Suppressor macrophage (primary cell): ENCODE measurements around the gene GNRHR.
"Not testable (repeated sequence)": the region's sequence is repeated elsewhere in the genome, so short reads cannot be mapped to it uniquely, and the experiment has no call there.

Experiments
- DNase-seq, 4 experiments: peaks; one replicate each; pipeline ENCODE4 v3.0.0-alpha.2; 2020 to 2022

GNRHR gene

GRCh38 chr4:67725981-67726380, 28.2 kb downstream of the GNRHR start:
- no peak for DNase-seq

- no peak for DNase-seq
Observed at GRCh38 chr4:67725132-67725531, 29.1 kb downstream of the GNRHR start.

- no peak for DNase-seq
Observed at GRCh38 chr4:67723949-67724348, 30.2 kb downstream of the GNRHR start.

GRCh38 chr4:67723341-67723740, 30.8 kb downstream of the GNRHR start:
- DNase-seq: no peak

GRCh38 chr4:67721770-67722597, 32.2 kb downstream of the GNRHR start:
- DNase-seq: no peak

- no peak for DNase-seq
Observed at GRCh38 chr4:67721315-67721769, 32.8 kb downstream of the GNRHR start.

GRCh38 chr4:67719953-67720617, 34.1 kb downstream of the GNRHR start:
- no peak for DNase-seq

GRCh38 chr4:67718848-67719247, 35.3 kb downstream of the GNRHR start:
- DNase-seq: no peak

GRCh38 chr4:67717586-67717985, 36.6 kb downstream of the GNRHR start:
- DNase-seq: no peak

- no peak for DNase-seq
Observed at GRCh38 chr4:67714955-67715354, 39.2 kb downstream of the GNRHR start.

- DNase-seq: peak in 3 of 4 experiments; percentile 36 to 50 (median 49)
Observed at GRCh38 chr4:67714248-67714583, 40.0 kb downstream of the GNRHR start.

GRCh38 chr4:67713529-67714247, 40.5 kb downstream of the GNRHR start:
- peak in 3 of 4 experiments; percentile 26 to 36 (median 30) for DNase-seq

- DNase-seq: no peak
Observed at GRCh38 chr4:67712650-67713528, 41.3 kb downstream of the GNRHR start.

- DNase-seq: no peak
Observed at GRCh38 chr4:67712000-67712625, 42.1 kb downstream of the GNRHR start.

GRCh38 chr4:67706682-67707081, 47.5 kb downstream of the GNRHR start:
- not testable (repeated sequence) for DNase-seq

- DNase-seq: no peak
Observed at GRCh38 chr4:67704843-67705242, 49.3 kb downstream of the GNRHR start.

- DNase-seq: no peak
Observed at GRCh38 chr4:67702166-67702565, 52.0 kb downstream of the GNRHR start.

- DNase-seq: peak in 3 of 4 experiments; percentile 27 to 42 (median 40)
Observed at GRCh38 chr4:67701517-67701850, 52.7 kb downstream of the GNRHR start.

- DNase-seq: peak; percentile 97 to 98 (median 98)
Observed at GRCh38 chr4:67700738-67701516, 53.3 kb downstream of the GNRHR start, which contains the start of gene UBA6. Gene UBA6 (minus strand): TSS chr4:67701155. CDS start chr4:67701119, 36 bp downstream.

- DNase-seq: peak; percentile 19 to 47 (median 41)
Observed at GRCh38 chr4:67700116-67700737, 54.0 kb downstream of the GNRHR start.
